H9 (cell line): Measurements from ENCODE around the gene SPEG. TPM values are rescaled to one million over a fixed set of nuclear protein-coding genes. Genes with fewer than 3 reads are reported as not detected.

Source experiments
- DNase-seq: peaks from one replicate; pipeline ENCODE4 v3.0.0-alpha.2; 2017
- H2AFZ ChIP-seq: one replicate; pipeline ENCODE4 v1.6.1; 2013; ENCODE audit warnings: mild to moderate bottlenecking, low read length, control low read depth, moderate library complexity
- H2AK5ac ChIP-seq: 2 replicates; pipeline ENCODE4 v1.6.1; 2013; ENCODE audit warnings: low read length, control low read depth, mixed read lengths; ENCODE audit not compliant: insufficient read length
- H2BK120ac ChIP-seq: one replicate; pipeline ENCODE4 v1.6.1; 2013; ENCODE audit warnings: low read depth, mild to moderate bottlenecking, low read length, control low read depth, inconsistent platforms; ENCODE audit not compliant: poor library complexity, severe bottlenecking
- H2BK12ac ChIP-seq: 2 replicates; pipeline ENCODE4 v1.6.1; 2013; ENCODE audit warnings: low read length, control low read depth, mixed read lengths, low read depth; ENCODE audit not compliant: insufficient read length
- H2BK15ac ChIP-seq: 2 replicates; pipeline ENCODE4 v1.6.1; 2013; ENCODE audit warnings: low read depth, low read length, control low read depth
- H2BK20ac ChIP-seq: one replicate; pipeline ENCODE4 v1.6.1; 2013; ENCODE audit warnings: low read depth, mild to moderate bottlenecking, low read length, control low read depth, inconsistent platforms; ENCODE audit not compliant: poor library complexity, severe bottlenecking
- H2BK5ac ChIP-seq: 2 replicates; pipeline ENCODE4 v1.6.1; 2013; ENCODE audit warnings: low read length, control low read depth, mixed read lengths; ENCODE audit not compliant: insufficient read length
- H3K14ac ChIP-seq: 2 replicates; pipeline ENCODE4 v1.6.1; 2013; ENCODE audit warnings: low read length, control low read depth; ENCODE audit not compliant: insufficient read depth
- H3K18ac ChIP-seq: 2 replicates; pipeline ENCODE4 v1.6.1; 2013; ENCODE audit warnings: low read depth, mild to moderate bottlenecking, mixed read lengths, low read length, control low read depth; ENCODE audit not compliant: insufficient read length
- H3K23ac ChIP-seq: 2 replicates; pipeline ENCODE4 v1.6.1; 2013; ENCODE audit warnings: low read length, control low read depth, mixed read lengths, low read depth; ENCODE audit not compliant: insufficient read length
- H3K23me2 ChIP-seq: 2 replicates; pipeline ENCODE4 v1.6.1; 2013; ENCODE audit warnings: low read depth, mild to moderate bottlenecking, mixed read lengths, low read length, control low read depth; ENCODE audit not compliant: insufficient read length, poor library complexity, severe bottlenecking
- H3K27ac ChIP-seq: 2 replicates; pipeline ENCODE4 v1.5.1; 2013; ENCODE audit warnings: low read length, control low read depth, mixed read lengths, low read depth; ENCODE audit not compliant: insufficient read length
- H3K27me3 ChIP-seq: 2 replicates; pipeline ENCODE4 v1.6.1; 2013; ENCODE audit warnings: low read length, control low read depth, inconsistent platforms; ENCODE audit not compliant: insufficient read depth
- H3K4ac ChIP-seq: 2 replicates; pipeline ENCODE4 v1.6.1; 2013; ENCODE audit warnings: low read depth, mild to moderate bottlenecking, control low read depth, inconsistent platforms, low read length, moderate library complexity
- H3K4me1 ChIP-seq: 2 replicates; pipeline ENCODE4 v1.6.1; 2013; ENCODE audit warnings: low read length, control low read depth, inconsistent platforms; ENCODE audit not compliant: insufficient read depth
- H3K4me2 ChIP-seq: 2 replicates; pipeline ENCODE4 v1.6.1; 2013; ENCODE audit warnings: low read length, control low read depth, mixed read lengths; ENCODE audit not compliant: insufficient read length, insufficient read depth
- H3K56ac ChIP-seq: 2 replicates; pipeline ENCODE4 v1.6.1; 2013; ENCODE audit warnings: low read depth, mild to moderate bottlenecking, mixed read lengths, low read length, control low read depth; ENCODE audit not compliant: insufficient read length
- H3K79me1 ChIP-seq: 2 replicates; pipeline ENCODE4 v1.6.1; 2013; ENCODE audit warnings: low read depth, mild to moderate bottlenecking, moderate library complexity, low read length, control low read depth, inconsistent platforms; ENCODE audit not compliant: insufficient read depth, poor library complexity, severe bottlenecking
- H3K79me2 ChIP-seq: 2 replicates; pipeline ENCODE4 v1.6.1; 2013; ENCODE audit warnings: low read length, control low read depth, inconsistent platforms; ENCODE audit not compliant: insufficient read depth
- H3K9ac ChIP-seq: 2 replicates; pipeline ENCODE4 v1.6.1; 2013; ENCODE audit warnings: low read length, control low read depth, mixed read lengths; ENCODE audit not compliant: insufficient read length; ENCODE audit errors: extremely low read depth
- H3K9me3 ChIP-seq: one replicate; pipeline ENCODE4 v1.6.1; 2013; ENCODE audit warnings: low read depth, low read length, inconsistent platforms; ENCODE audit not compliant: control insufficient read depth
- H3T11ph ChIP-seq: one replicate; pipeline ENCODE4 v1.6.1; 2013; ENCODE audit warnings: mild to moderate bottlenecking, low read length, control low read depth, inconsistent platforms
- H4K20me1 ChIP-seq: one replicate; pipeline ENCODE4 v1.6.1; 2013; ENCODE audit not compliant: control insufficient read depth, insufficient read length, insufficient read depth
- H4K5ac ChIP-seq: 2 replicates; pipeline ENCODE4 v1.6.1; 2013; ENCODE audit warnings: low read depth, mild to moderate bottlenecking, mixed read lengths, low read length, control low read depth; ENCODE audit not compliant: insufficient read length
- H4K8ac ChIP-seq: replicated peaks from 2 replicates; pipeline ENCODE4 v1.6.1; 2013; ENCODE audit warnings: low read length, control low read depth, mixed read lengths, low read depth; ENCODE audit not compliant: insufficient read length
- H4K91ac ChIP-seq: 2 replicates; pipeline ENCODE4 v1.6.1; 2013; ENCODE audit warnings: low read depth, mild to moderate bottlenecking, moderate library complexity, mixed read lengths, low read length, control low read depth; ENCODE audit not compliant: insufficient read length
- H3K27ac Mint-ChIP-seq, 3 experiments: 2 replicates in 2 of 3; 3 replicates in 1 of 3; pipeline ENCODE4 v1.8.0; 2020 to 2021; ENCODE audit warnings: mixed read lengths in 3 of 3, mild to moderate bottlenecking in 1 of 3, moderate library complexity in 1 of 3
- H3K27me3 Mint-ChIP-seq: 2 replicates; pipeline ENCODE4 v1.8.0; 2021; ENCODE audit warnings: low read depth, mild to moderate bottlenecking, moderate library complexity, mixed read lengths
- H3K36me3 Mint-ChIP-seq, 3 experiments: 2 replicates in 2 of 3; 3 replicates in 1 of 3; pipeline ENCODE4 v1.8.0; 2020 to 2021; ENCODE audit warnings: low read depth in 3 of 3, mixed read lengths in 3 of 3; ENCODE audit not compliant: insufficient read depth in 1 of 3
- H3K4me1 Mint-ChIP-seq, 2 experiments: 2 replicates each; pipeline ENCODE4 v1.8.0; 2020; ENCODE audit warnings: mixed read lengths in 2 of 2
- H3K4me3 Mint-ChIP-seq, 2 experiments: 2 replicates in 1 of 2; 3 replicates in 1 of 2; pipeline ENCODE4 v1.8.0; 2020 to 2021; ENCODE audit warnings: mild to moderate bottlenecking in 2 of 2, mixed read lengths in 2 of 2, moderate library complexity in 1 of 2
- H3K9me3 Mint-ChIP-seq, 2 experiments: 2 replicates in 1 of 2; 3 replicates in 1 of 2; pipeline ENCODE4 v1.8.0; 2020; ENCODE audit warnings: mild to moderate bottlenecking in 2 of 2, mixed read lengths in 2 of 2, moderate library complexity in 1 of 2
- WGBS: extraction: QIAGEN DNeasy Blood & Tissue Kit; methylation state at CpG from one replicate; pipeline ENCODE4 v1.1.7; 2013; ENCODE audit warnings: missing lambda C conversion rate, low lambda C conversion rate, mixed read lengths; ENCODE audit not compliant: insufficient read length; ENCODE audit errors: extremely low coverage; 5-methylcytosine and 5-hydroxymethylcytosine counted together
- total RNA-seq: library from RNA; stranded (reverse); gene quantifications from 2 replicates; pipeline ENCODE4 v1.2.1, GENCODE V29; 2021
- TF ChIP-seq, protein P1 (sequence below): fragments of 200-600 bp; sonication (generic); conservative IDR thresholded peaks from 3 replicates; pipeline ENCODE4 v1.8.0; 2021; ENCODE audit warnings: antibody characterized with exemption, mild to moderate bottlenecking

The SPEG gene
- total RNA-seq, 1 experiment from 2014 or later: 23.7 TPM

DNA sequence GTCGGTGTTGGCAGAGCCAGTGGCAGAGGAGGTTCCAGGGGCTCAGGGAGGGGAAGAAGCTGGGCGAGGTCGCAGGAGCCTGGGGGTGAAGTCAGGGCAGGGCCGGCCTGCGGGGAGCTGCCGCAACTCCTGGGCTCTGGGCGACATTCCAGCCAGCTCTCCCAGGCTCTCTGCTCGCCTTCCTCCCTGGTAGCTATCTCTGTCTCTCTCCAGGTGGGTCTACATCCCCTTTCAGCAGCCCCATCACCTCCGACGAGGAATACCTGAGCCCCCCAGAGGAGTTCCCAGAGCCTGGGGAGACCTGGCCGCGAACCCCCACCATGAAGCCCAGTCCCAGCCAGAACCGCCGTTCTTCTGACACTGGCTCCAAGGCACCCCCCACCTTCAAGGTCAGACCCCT, 27.0 kb downstream of the SPEG start:
- Histone ChIP-seq H3K79me1 (no peaks in the 10 kb centered on the region), H3K4me1 (no peaks in the 10 kb centered on the region; the same call in 1 of the 2 replicates), H3K79me2 (no peaks in the 10 kb centered on the region), H3K4me2 (no peak overlapping the region), H2AFZ (no peak overlapping the region), H2BK20ac (no peak overlapping the region), H3K56ac (no peak overlapping the region), H3K9me3 (no peaks in the 10 kb centered on the region), H3K27me3 (no peaks in the 10 kb centered on the region), H2BK120ac (no peak overlapping the region), H4K5ac (no peak overlapping the region), H3K23me2 (no peaks in the 10 kb centered on the region), H4K8ac (no peak overlapping the region), H4K20me1 (no peaks in the 10 kb centered on the region), H2BK15ac (no peak overlapping the region), H3K9ac (no peak overlapping the region), H3K18ac (peak overlapping the region; percentile 58), H2AK5ac (no peak overlapping the region), H2BK5ac (no peak overlapping the region), H4K91ac (no peak overlapping the region), H3K4ac (no peak overlapping the region), H3T11ph (no peak overlapping the region), H2BK12ac (no peak overlapping the region), H3K23ac (no peak overlapping the region), H3K27ac (no peak overlapping the region), H3K14ac (no peak overlapping the region)
- H3K4me3 Mint-ChIP-seq: no peak overlapping the region
- H3K27ac Mint-ChIP-seq: no peak overlapping the region
- peaks cover 4% of the 10 kb centered on the region for H3K27me3 Mint-ChIP-seq
- peaks cover 4 to 14% (median 9%) of the 10 kb centered on the region in 3 experiments for H3K36me3 Mint-ChIP-seq
- no CpG with 5 or more reads among the region's 14 CpGs for WGBS
- no peak for DNase-seq
- no peaks in the 10 kb centered on the region; a peak in 1 of 5 replicates for H3K9me3 Mint-ChIP-seq
- TF ChIP-seq, protein P1, sequence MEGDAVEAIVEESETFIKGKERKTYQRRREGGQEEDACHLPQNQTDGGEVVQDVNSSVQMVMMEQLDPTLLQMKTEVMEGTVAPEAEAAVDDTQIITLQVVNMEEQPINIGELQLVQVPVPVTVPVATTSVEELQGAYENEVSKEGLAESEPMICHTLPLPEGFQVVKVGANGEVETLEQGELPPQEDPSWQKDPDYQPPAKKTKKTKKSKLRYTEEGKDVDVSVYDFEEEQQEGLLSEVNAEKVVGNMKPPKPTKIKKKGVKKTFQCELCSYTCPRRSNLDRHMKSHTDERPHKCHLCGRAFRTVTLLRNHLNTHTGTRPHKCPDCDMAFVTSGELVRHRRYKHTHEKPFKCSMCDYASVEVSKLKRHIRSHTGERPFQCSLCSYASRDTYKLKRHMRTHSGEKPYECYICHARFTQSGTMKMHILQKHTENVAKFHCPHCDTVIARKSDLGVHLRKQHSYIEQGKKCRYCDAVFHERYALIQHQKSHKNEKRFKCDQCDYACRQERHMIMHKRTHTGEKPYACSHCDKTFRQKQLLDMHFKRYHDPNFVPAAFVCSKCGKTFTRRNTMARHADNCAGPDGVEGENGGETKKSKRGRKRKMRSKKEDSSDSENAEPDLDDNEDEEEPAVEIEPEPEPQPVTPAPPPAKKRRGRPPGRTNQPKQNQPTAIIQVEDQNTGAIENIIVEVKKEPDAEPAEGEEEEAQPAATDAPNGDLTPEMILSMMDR: no peak
- H3K4me1 Mint-ChIP-seq: peaks cover 37 to 41% of the 10 kb centered on the region in 2 experiments
